Testis (tissue), 2 donors: ENCODE measurements around the gene COTL1.

Experiments
- CTCF ChIP-seq, 3 experiments: fragments of 450-650 bp in 2 of 3; fragments of 200-600 bp in 1 of 3; sonication (generic) in 1 of 3; IDR thresholded peaks; one replicate each; pipeline ENCODE4 v1.5.1; 2016 to 2019; ENCODE audit warnings: antibody characterized with exemption in 3 of 3, mild to moderate bottlenecking in 2 of 3, moderate library complexity in 1 of 3
- POLR2A ChIP-seq: fragments of 450-650 bp; IDR thresholded peaks from one replicate; pipeline ENCODE4 v1.6.1; 2017; ENCODE audit warnings: antibody characterized with exemption, mild to moderate bottlenecking, moderate library complexity

- TF ChIP-seq POLR2A, result no peak
- TF ChIP-seq CTCF (IDR thresholded peaks at IDR 0.05), result no peak
These were observed 88.3 kb downstream of the COTL1 start for GRCh38 chr16:84529607-84530006.
